Heart right ventricle (tissue), 16 donors: Measurements from ENCODE around the gene MT1X. TPM values are rescaled to one million over a fixed set of nuclear protein-coding genes. Genes with fewer than 3 reads are reported as not detected.
A peak's percentile ranks its signal among the peaks of the same experiment; 100 is the strongest.

Experiments
- ATAC-seq, 8 donors: fragments of 200-7000 bp; cut with Tn5 transposase; one replicate each; pipeline ENCODE4 v1.9.1; 2020; ENCODE audit warnings: mild to moderate bottlenecking in 8 of 8, moderate library complexity in 8 of 8, moderate number of reproducible peaks in 1 of 8
- DNase-seq, 2 donors: peaks; one replicate each; pipeline ENCODE4 v3.0.0-alpha.2; 2020
- H3K27ac ChIP-seq, 10 donors: fragments of 200-600 bp; sonication (generic) in 2 of 10; one replicate each; pipeline versions ENCODE4 v1.5.0 to v1.8.0; 2020 to 2022; ENCODE audit warnings: mild to moderate bottlenecking in 3 of 10
- H3K27me3 ChIP-seq, 7 donors: fragments of 200-600 bp; one replicate each; pipeline ENCODE4 v1.8.0; 2021 to 2022; ENCODE audit warnings: mild to moderate bottlenecking in 2 of 7
- H3K36me3 ChIP-seq, 9 donors: fragments of 200-600 bp; sonication (generic) in 1 of 9; one replicate each; pipeline versions ENCODE4 v1.5.0 to v1.8.0; 2020 to 2022; ENCODE audit warnings: mild to moderate bottlenecking in 2 of 9
- H3K4me1 ChIP-seq, 9 donors: fragments of 200-600 bp; sonication (generic) in 1 of 9; one replicate each; pipeline versions ENCODE4 v1.5.0 to v1.8.0; 2020 to 2022; ENCODE audit warnings: mild to moderate bottlenecking in 4 of 9
- H3K4me3 ChIP-seq, 10 donors: fragments of 200-600 bp; sonication (generic) in 2 of 10; one replicate each; pipeline versions ENCODE4 v1.5.0 to v1.8.0; 2020 to 2022; ENCODE audit warnings: mild to moderate bottlenecking in 7 of 10, moderate library complexity in 2 of 10
- H3K9me3 ChIP-seq, 11 donors: fragments of 200-600 bp in 10 of 11; sonication (generic) in 2 of 11; one replicate each; pipeline versions ENCODE4 v1.5.0 to v1.8.0; 2013 to 2022; ENCODE audit warnings: mild to moderate bottlenecking in 2 of 11, control low read depth in 1 of 11, moderate library complexity in 1 of 11
- CTCF ChIP-seq, 9 donors: fragments of 200-600 bp; sonication (generic) in 2 of 9; IDR thresholded peaks; one replicate each; pipeline versions ENCODE4 v1.5.0 to v1.8.0; 2021 to 2022; ENCODE audit warnings: antibody characterized with exemption in 9 of 9, mild to moderate bottlenecking in 5 of 9, moderate library complexity in 1 of 9
- WGBS, 2 donors: extraction: QIAGEN DNeasy Blood & Tissue Kit; methylation state at CpG; one replicate each; pipeline ENCODE4 v1.1.7; 2013; ENCODE audit warnings: inconsistent platforms in 1 of 2; 5-methylcytosine and 5-hydroxymethylcytosine counted together
- intact Hi-C, 10 donors: fragments of 100-400 bp; cut with DNase I; formaldehyde crosslinking; loops; one replicate each; pipeline versions ENCODE4 v1.11.1 to v1.14.2; 2022
- polyA plus RNA-seq, 2 donors: library from polyadenylated mRNA; stranded (reverse); fragments of 200-250 nt; gene quantifications; one replicate each; pipeline ENCODE4 v1.2.3, GENCODE V29; 2013
- total RNA-seq, 10 donors: library from RNA; stranded (reverse); fragmentation: NEBNext Ultra II Directional in 3 of 10; extraction: Animal tissue kit (Norgen Biotek cat#: 25700) in 3 of 10; gene quantifications; one replicate each; pipeline versions ENCODE4 v1.2.1 to v1.2.4, GENCODE V29; 2021 to 2023
- donor health status: Arrhythmogenic right ventricular cardiomyopathy.
- donor health status: ischemic (EF 13 %, LVEDD 7.1; RV severe dilation, severe dysfunction).
- donor health status: healthy with polysubstance abuse.
- donor health status: DM: no; HTN: yes; CAD: no.
- donor health status: DM: no; HTN: no; CAD: no.
- donor health status: ischemic (EF 25% LVEDD 6.9; RV normal size, moderate dysfunction).
- donor health status: ischemic (EF 25% LVEDD 5.7; RV mildly dilated, moderate dysfunction).
- donor health status: healthy.
- donor health status: DM: yes; HTN: yes; CAD: no.
- donor health status: Ischemic cardiomyopathy.
- donor health status: ischemic (EF 35%, LVEDD 5.7; RV mildly dilated, moderate dysfunction).
- donor health status: nonischemic (EF 11% LVEDD 7.7; RV severe dilation, severe dysfunction).
- donor health status: DM: yes; HTN: yes; CAD: no.
- donor health status: PGD.
- donor health status: ischemic (EF 29% LVEDD 5.4; RV normal size, mild dysfunction).
- donor health status: nonischemic (EF 23%, LVEDD 6.1; RV moderate dilation, normal function).

Gene MT1X
- total and polyA plus RNA-seq, 12 donors = 15.8 to 616 (median 101) TPM

GRCh38 chr16:56634715-56635440 is 47.4 kb upstream of the MT1X start:
- DNase-seq = no peak

GRCh38 chr16:56635441-56635967 is 46.8 kb upstream of the MT1X start:
- intact Hi-C loops = no loop called here
- no peak for TF ChIP-seq CTCF (IDR thresholded peaks at IDR 0.05)
- no peak for ATAC-seq
- no peak overlapping the region for H3K27ac ChIP-seq
- peaks cover 3 to 98% (median 31%) of the 10 kb centered on the region in 7 donors for H3K27me3 ChIP-seq
- H3K4me3 ChIP-seq = peak overlapping the region in 5 of 10 donors; percentile 5 to 30 (median 14)
- peaks cover 0 to 36% (median 29%) of the 10 kb centered on the region in 9 donors for H3K4me1 ChIP-seq
- H3K36me3 ChIP-seq = no peaks in the 10 kb centered on the region
- DNase-seq = no peak
- H3K9me3 ChIP-seq = no peaks in the 10 kb centered on the region
- WGBS, 2 donors = 10 to 22% methylated on average over 32 to 40 of the region's 40 CpGs

More at GRCh38 chr16:56634715-56635440, 47.4 kb upstream of the MT1X start:
- peaks cover 0 to 36% (median 29%) of the 10 kb centered on the region in 9 donors for H3K4me1 ChIP-seq
- H3K27ac ChIP-seq = no peak overlapping the region
- H3K27me3 ChIP-seq = peaks cover 3 to 92% (median 31%) of the 10 kb centered on the region in 7 donors
- intact Hi-C loops = no loop called here
- no peaks in the 10 kb centered on the region for H3K36me3 ChIP-seq
- WGBS, 2 donors = 16 to 29% methylated on average over 47 of the region's 47 CpGs
- no peak for TF ChIP-seq CTCF (IDR thresholded peaks at IDR 0.05)
- no peak for ATAC-seq
- no peaks in the 10 kb centered on the region for H3K9me3 ChIP-seq
- H3K4me3 ChIP-seq = peak overlapping the region in 5 of 10 donors; percentile 5 to 30 (median 14)

GRCh38 chr16:56636616-56637413 is 45.5 kb upstream of the MT1X start:
- no peak overlapping the region for H3K4me3 ChIP-seq
- H3K9me3 ChIP-seq = no peaks in the 10 kb centered on the region
- no peak for ATAC-seq
- peaks cover 3 to 100% (median 31%) of the 10 kb centered on the region in 7 donors for H3K27me3 ChIP-seq
- intact Hi-C loops = no loop called here
- H3K27ac ChIP-seq = no peak overlapping the region
- DNase-seq = no peak
- no peak for TF ChIP-seq CTCF (IDR thresholded peaks at IDR 0.05)
- H3K4me1 ChIP-seq = peaks cover 0 to 32% (median 29%) of the 10 kb centered on the region in 9 donors
- WGBS, 2 donors = 49 to 64% methylated on average over 9 of the region's 9 CpGs
- no peaks in the 10 kb centered on the region for H3K36me3 ChIP-seq
